Natural killer cell (primary cell): ENCODE data around the gene DOCK4. TPM values are rescaled to one million over a fixed set of nuclear protein-coding genes. Genes with fewer than 3 reads are reported as not detected.

ENCODE experiments used
- ATAC-seq, 3 donors: fragments of 150-1000 bp in 2 of 3; fragments of 200-7000 bp in 1 of 3; cut with Tn5 transposase; 1 replicate in 1 of 3; 2 replicates in 2 of 3; pipeline ENCODE4 v1.10.0; 2021; ENCODE audit warnings: mild to moderate bottlenecking in 2 of 3, moderate library complexity in 2 of 3
- DNase-seq, 2 donors: peaks; one replicate each; pipeline versions ENCODE4 v3.0.0 to v3.0.0-alpha.2; 2013 to 2021; ENCODE audit warnings: mixed read lengths in 1 of 2
- H3K27ac ChIP-seq: one replicate; pipeline ENCODE4 v1.5.1; 2013; ENCODE audit warnings: mild to moderate bottlenecking, low read length
- H3K27me3 ChIP-seq: one replicate; pipeline ENCODE4 v1.6.1; 2013; ENCODE audit warnings: low read length; ENCODE audit not compliant: control insufficient read depth, insufficient read depth
- H3K36me3 ChIP-seq: one replicate; pipeline ENCODE4 v1.6.1; 2013; ENCODE audit warnings: low read length; ENCODE audit not compliant: control insufficient read depth, insufficient read depth
- H3K4me1 ChIP-seq: one replicate; pipeline ENCODE4 v1.6.1; 2013; ENCODE audit warnings: low read length; ENCODE audit not compliant: control insufficient read depth, insufficient read depth
- H3K4me3 ChIP-seq: one replicate; pipeline ENCODE4 v1.5.1; 2013; ENCODE audit warnings: low read length
- H3K9me3 ChIP-seq: one replicate; pipeline ENCODE4 v1.6.1; 2013; ENCODE audit warnings: low read length; ENCODE audit not compliant: control insufficient read depth, insufficient read depth
- H3K27ac Mint-ChIP-seq, 2 donors: one replicate each; pipeline ENCODE4 v1.8.0; 2022; ENCODE audit warnings: mild to moderate bottlenecking in 2 of 2, mixed read lengths in 2 of 2, moderate library complexity in 1 of 2
- H3K27me3 Mint-ChIP-seq, 2 donors: one replicate each; pipeline ENCODE4 v1.8.0; 2022; ENCODE audit warnings: low read depth in 2 of 2, mixed read lengths in 2 of 2
- H3K36me3 Mint-ChIP-seq: one replicate; pipeline ENCODE4 v1.8.0; 2022; ENCODE audit warnings: mixed read lengths
- H3K4me1 Mint-ChIP-seq, 2 donors: one replicate each; pipeline ENCODE4 v1.8.0; 2022; ENCODE audit warnings: mixed read lengths in 2 of 2
- H3K4me3 Mint-ChIP-seq: one replicate; pipeline ENCODE4 v1.8.0; 2022; ENCODE audit warnings: mild to moderate bottlenecking, moderate library complexity, mixed read lengths
- H3K9me3 Mint-ChIP-seq, 2 donors: one replicate each; pipeline ENCODE4 v1.8.0; 2022; ENCODE audit warnings: mixed read lengths in 2 of 2
- WGBS: methylation state at CpG from one replicate; pipeline ENCODE4 v1.1.7; 2013; ENCODE audit warnings: missing lambda C conversion rate; ENCODE audit not compliant: insufficient coverage; 5-methylcytosine and 5-hydroxymethylcytosine counted together
- intact Hi-C: fragments of 100-400 bp; cut with micrococcal nuclease; formaldehyde crosslinking; loops from one replicate; pipeline ENCODE4 v1.14.2; 2022
- total RNA-seq, 4 donors: library from RNA; stranded (reverse); fragments of 120-200 nt in 1 of 4; gene quantifications; one replicate each; pipeline versions ENCODE4 v1.2.3 to v1.2.4, GENCODE V29; 2013 to 2022
- TF ChIP-seq, protein P1 (sequence below): fragments of 200-600 bp; IDR thresholded peaks from one replicate; pipeline ENCODE4 v1.8.0; 2022; ENCODE audit warnings: antibody characterized with exemption

DOCK4 gene
- total RNA-seq, 3 donors from 2014 or later (not counting 1 experiment from before 2014, with no cell fraction given): 0.61 to 2.4 (median 0.89) TPM

DNA sequence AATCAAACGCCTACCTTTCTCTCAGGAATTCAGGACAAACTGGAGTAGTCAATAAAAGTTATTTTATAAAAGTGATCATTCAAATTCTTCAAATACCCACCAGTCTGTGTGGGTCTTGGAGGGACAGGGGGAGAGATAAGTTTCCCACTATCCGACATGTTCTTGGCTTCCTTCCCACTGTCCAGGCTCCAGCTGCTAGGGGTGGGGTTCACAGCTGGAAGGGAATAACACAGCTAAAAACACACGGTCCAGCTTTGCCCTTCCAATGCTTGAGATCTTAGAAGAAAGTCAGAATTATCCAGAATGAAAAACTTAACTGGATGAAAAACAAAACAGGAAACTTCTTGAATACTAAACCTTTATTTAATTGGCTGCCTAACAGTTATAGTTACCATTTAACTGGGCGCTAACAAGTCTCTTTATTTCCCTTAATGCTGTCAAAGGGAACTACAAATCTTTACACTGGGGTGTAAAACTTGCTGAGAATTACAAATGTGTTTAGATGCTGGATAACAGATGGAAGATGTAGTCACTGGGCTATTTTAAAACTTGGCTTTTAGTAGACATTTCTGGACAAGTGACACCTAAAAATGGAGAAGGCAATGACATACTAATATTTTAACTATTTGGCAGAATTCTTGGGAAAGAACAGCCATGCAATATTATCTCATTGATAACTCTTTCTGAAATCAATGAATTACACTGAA is 471.1 kb downstream of the DOCK4 start:
- no peak for DNase-seq
- no peak overlapping the region for H3K4me3 Mint-ChIP-seq
- WGBS: 57% methylated on average over 3 of the region's 4 CpGs
- Histone ChIP-seq H3K36me3 (no peaks in the 10 kb centered on the region), H3K27me3 (no peaks in the 10 kb centered on the region), H3K4me3 (no peak overlapping the region), H3K27ac (no peak overlapping the region), H3K9me3 (no peaks in the 10 kb centered on the region), H3K4me1 (no peaks in the 10 kb centered on the region)
- no peaks in the 10 kb centered on the region for H3K36me3 Mint-ChIP-seq
- no peak for ATAC-seq
- H3K27me3 Mint-ChIP-seq: no peaks in the 10 kb centered on the region
- TF ChIP-seq, protein P1, sequence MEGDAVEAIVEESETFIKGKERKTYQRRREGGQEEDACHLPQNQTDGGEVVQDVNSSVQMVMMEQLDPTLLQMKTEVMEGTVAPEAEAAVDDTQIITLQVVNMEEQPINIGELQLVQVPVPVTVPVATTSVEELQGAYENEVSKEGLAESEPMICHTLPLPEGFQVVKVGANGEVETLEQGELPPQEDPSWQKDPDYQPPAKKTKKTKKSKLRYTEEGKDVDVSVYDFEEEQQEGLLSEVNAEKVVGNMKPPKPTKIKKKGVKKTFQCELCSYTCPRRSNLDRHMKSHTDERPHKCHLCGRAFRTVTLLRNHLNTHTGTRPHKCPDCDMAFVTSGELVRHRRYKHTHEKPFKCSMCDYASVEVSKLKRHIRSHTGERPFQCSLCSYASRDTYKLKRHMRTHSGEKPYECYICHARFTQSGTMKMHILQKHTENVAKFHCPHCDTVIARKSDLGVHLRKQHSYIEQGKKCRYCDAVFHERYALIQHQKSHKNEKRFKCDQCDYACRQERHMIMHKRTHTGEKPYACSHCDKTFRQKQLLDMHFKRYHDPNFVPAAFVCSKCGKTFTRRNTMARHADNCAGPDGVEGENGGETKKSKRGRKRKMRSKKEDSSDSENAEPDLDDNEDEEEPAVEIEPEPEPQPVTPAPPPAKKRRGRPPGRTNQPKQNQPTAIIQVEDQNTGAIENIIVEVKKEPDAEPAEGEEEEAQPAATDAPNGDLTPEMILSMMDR: no peak
- H3K4me1 Mint-ChIP-seq: no peaks in the 10 kb centered on the region
- intact Hi-C loops: no loop called here
- no peaks in the 10 kb centered on the region for H3K9me3 Mint-ChIP-seq
- no peak overlapping the region for H3K27ac Mint-ChIP-seq

DNA sequence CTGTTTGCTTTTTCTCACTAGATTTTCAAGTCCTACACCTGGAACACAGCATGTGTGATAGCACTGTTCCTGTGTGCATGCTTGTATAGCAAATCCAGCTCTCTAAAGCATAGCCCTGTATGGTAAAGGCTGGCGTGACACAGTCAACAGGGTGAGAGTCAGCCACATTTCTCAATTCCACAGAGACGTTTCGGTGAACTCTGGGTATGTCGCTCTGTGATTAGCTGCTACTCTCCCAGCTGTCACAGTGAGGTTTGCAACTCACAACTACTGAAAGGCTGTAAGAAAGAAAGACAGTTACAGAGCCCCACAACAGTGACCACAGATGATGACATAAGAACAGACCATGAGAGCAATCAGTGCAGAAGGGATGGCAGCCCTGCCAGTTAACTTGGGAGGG is 473.3 kb downstream of the DOCK4 start:
- no peak overlapping the region for H3K27ac ChIP-seq
- H3K9me3 ChIP-seq: no peaks in the 10 kb centered on the region
- 86% methylated on average over 4 of the region's 4 CpGs for WGBS
- TF ChIP-seq, protein P1: no peak
- DNase-seq (no peak), ATAC-seq (no peak)
- Mint-ChIP-seq H3K27ac (no peak overlapping the region), H3K9me3 (no peaks in the 10 kb centered on the region), H3K4me1 (no peaks in the 10 kb centered on the region), H3K4me3 (no peak overlapping the region), H3K27me3 (no peaks in the 10 kb centered on the region), H3K36me3 (no peaks in the 10 kb centered on the region)
- H3K36me3 ChIP-seq: no peaks in the 10 kb centered on the region
- H3K27me3 ChIP-seq: no peaks in the 10 kb centered on the region
- H3K4me1 ChIP-seq: no peaks in the 10 kb centered on the region
- no peak overlapping the region for H3K4me3 ChIP-seq
- intact Hi-C loops: no loop called here

DNA sequence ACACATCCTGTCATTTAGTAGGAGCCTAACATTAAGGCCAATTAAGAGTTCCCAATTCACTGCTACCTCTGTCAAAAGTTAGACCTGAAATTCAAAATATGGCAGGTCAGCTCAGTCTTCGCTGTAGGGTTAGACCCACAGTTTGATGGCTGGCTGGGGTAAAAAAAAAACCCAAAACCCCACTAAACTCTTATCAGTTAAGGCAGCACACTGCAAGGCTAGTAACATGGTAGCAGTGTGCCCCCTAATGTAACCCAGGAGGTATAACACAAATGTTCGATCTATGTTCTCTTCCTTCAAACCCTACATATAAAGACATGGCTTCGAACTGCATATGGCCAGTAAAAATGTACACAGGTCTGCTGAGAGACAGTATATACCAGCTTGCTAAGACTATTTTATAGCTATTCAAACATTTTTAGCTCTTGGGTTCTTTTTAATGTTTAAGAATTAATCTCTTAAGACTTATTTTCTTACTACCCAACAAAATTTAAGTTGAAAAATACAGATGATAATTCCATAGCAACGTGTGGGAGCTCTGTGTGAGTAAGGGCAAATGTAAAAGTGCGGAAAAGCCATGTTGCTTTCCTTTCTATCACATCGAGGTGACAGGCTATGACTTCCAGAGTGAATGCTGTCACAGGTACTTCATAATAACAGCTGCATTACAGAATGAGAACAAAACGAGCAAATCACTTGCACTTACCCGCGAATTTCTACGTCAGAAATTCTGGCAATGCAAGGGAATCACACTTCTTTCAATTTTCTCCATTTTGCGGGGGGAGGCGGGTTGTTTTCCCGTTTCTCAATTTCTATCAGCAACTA is 475.5 kb downstream of the DOCK4 start:
- H3K36me3 Mint-ChIP-seq: no peaks in the 10 kb centered on the region
- Histone ChIP-seq H3K27ac (no peak overlapping the region), H3K4me1 (no peaks in the 10 kb centered on the region), H3K27me3 (no peaks in the 10 kb centered on the region), H3K9me3 (no peaks in the 10 kb centered on the region), H3K36me3 (no peaks in the 10 kb centered on the region), H3K4me3 (no peak overlapping the region)
- H3K4me1 Mint-ChIP-seq: no peaks in the 10 kb centered on the region
- H3K27me3 Mint-ChIP-seq: no peaks in the 10 kb centered on the region
- ATAC-seq (no peak), DNase-seq (peak in 1 of 2 donors; percentile 21)
- H3K27ac Mint-ChIP-seq: no peak overlapping the region
- no peak overlapping the region for H3K4me3 Mint-ChIP-seq
- no peaks in the 10 kb centered on the region for H3K9me3 Mint-ChIP-seq
- TF ChIP-seq, protein P1: no peak
- 87% methylated on average over 13 of the region's 13 CpGs for WGBS
- intact Hi-C loops: no loop called here
